Calu3 (cell line): Measurements from ENCODE around the gene GARIN1A. TPM values are rescaled to one million over a fixed set of nuclear protein-coding genes. Genes with fewer than 3 reads are reported as not detected.

Experiments used
- BruUV-seq: library from RNA; stranded (reverse); fragments of 400-500 nt; replicated peaks from 2 replicates; lab custom pipeline; 2021; lab: Mats Ljungman, UMichigan
- CTCF ChIA-PET: fragments of 300-600 bp; sonication (Branson Sonifier 250); formaldehyde crosslinking; loops from one replicate; lab custom pipeline; 2022; ENCODE audit warnings: antibody characterized with exemption; lab: Charles Lee
- DNase-seq: peaks from one replicate; pipeline ENCODE4 v3.0.0; 2022
- H3K27ac Mint-ChIP-seq: one replicate; pipeline ENCODE4 v1.8.0; 2022; ENCODE audit warnings: mixed read lengths; ENCODE audit not compliant: unreplicated experiment
- H3K27me3 Mint-ChIP-seq: one replicate; pipeline ENCODE4 v1.8.0; 2022; ENCODE audit warnings: mixed read lengths; ENCODE audit not compliant: unreplicated experiment
- H3K36me3 Mint-ChIP-seq: one replicate; pipeline ENCODE4 v1.8.0; 2022; ENCODE audit warnings: mild to moderate bottlenecking, moderate library complexity, mixed read lengths; ENCODE audit not compliant: insufficient read depth, unreplicated experiment
- H3K4me1 Mint-ChIP-seq: one replicate; pipeline ENCODE4 v1.8.0; 2022; ENCODE audit warnings: mild to moderate bottlenecking, low read depth, mixed read lengths; ENCODE audit not compliant: unreplicated experiment
- H3K4me3 Mint-ChIP-seq: one replicate; pipeline ENCODE4 v1.8.0; 2022; ENCODE audit warnings: mild to moderate bottlenecking, low read depth, moderate library complexity, mixed read lengths; ENCODE audit not compliant: unreplicated experiment
- H3K9me3 Mint-ChIP-seq: one replicate; pipeline ENCODE4 v1.8.0; 2022; ENCODE audit warnings: low read depth, mixed read lengths; ENCODE audit not compliant: unreplicated experiment
- intact Hi-C: fragments of 100-400 bp; cut with micrococcal nuclease; formaldehyde crosslinking; loops from one replicate; pipeline ENCODE4 v1.10.0; 2022; ENCODE audit not compliant: unreplicated experiment
- total RNA-seq: library from RNA; stranded (reverse); gene quantifications from 2 replicates; pipeline ENCODE4 v1.2.3, GENCODE V29; 2022
- TF ChIP-seq, protein P1 (sequence below): fragments of 200-600 bp; IDR thresholded peaks from one replicate; pipeline ENCODE4 v1.8.0; 2022; ENCODE audit warnings: antibody characterized with exemption; ENCODE audit not compliant: unreplicated experiment

Gene GARIN1A
- total RNA-seq, 1 experiment from 2014 or later = 7.3 TPM

DNA sequence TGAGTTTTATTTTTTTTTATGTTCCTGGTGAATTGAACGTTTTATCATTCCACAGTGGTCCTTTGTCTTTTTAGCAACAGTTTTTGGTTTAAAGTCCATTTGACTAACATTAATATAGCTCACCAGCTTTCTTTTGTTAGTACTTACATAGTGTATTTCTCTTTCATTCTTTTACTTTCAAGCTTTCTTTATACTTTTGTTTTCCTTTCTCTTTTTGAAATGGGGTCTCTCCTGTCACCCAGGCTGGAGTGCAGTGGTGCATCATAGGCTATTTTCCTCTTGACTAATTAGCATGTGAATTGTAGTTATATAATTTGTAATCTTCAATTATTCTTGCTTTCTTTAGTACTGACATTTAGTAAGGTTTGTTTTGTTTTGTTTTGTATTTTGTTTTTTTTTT is 27.8 kb downstream of the GARIN1A start:
- TF ChIP-seq, protein P1, sequence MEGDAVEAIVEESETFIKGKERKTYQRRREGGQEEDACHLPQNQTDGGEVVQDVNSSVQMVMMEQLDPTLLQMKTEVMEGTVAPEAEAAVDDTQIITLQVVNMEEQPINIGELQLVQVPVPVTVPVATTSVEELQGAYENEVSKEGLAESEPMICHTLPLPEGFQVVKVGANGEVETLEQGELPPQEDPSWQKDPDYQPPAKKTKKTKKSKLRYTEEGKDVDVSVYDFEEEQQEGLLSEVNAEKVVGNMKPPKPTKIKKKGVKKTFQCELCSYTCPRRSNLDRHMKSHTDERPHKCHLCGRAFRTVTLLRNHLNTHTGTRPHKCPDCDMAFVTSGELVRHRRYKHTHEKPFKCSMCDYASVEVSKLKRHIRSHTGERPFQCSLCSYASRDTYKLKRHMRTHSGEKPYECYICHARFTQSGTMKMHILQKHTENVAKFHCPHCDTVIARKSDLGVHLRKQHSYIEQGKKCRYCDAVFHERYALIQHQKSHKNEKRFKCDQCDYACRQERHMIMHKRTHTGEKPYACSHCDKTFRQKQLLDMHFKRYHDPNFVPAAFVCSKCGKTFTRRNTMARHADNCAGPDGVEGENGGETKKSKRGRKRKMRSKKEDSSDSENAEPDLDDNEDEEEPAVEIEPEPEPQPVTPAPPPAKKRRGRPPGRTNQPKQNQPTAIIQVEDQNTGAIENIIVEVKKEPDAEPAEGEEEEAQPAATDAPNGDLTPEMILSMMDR = no peak
- no peak overlapping the region for H3K27ac Mint-ChIP-seq
- peaks cover 3% of the 10 kb centered on the region for H3K9me3 Mint-ChIP-seq
- BruUV-seq = no TSS peak
- no peak overlapping the region for H3K4me3 Mint-ChIP-seq
- intact Hi-C loops = no loop called here
- CTCF ChIA-PET = interaction anchor here (0.6 to 1.1 kb wide), 3 partner anchors 18 to 91 kb away, joined by 3 to 5 read pairs (median 3); no protein-coding TSS in a partner anchor
- no peak for DNase-seq
- H3K27me3 Mint-ChIP-seq = peaks cover 21% of the 10 kb centered on the region
- peaks cover 7% of the 10 kb centered on the region for H3K36me3 Mint-ChIP-seq
- H3K4me1 Mint-ChIP-seq = peaks cover 21% of the 10 kb centered on the region

DNA sequence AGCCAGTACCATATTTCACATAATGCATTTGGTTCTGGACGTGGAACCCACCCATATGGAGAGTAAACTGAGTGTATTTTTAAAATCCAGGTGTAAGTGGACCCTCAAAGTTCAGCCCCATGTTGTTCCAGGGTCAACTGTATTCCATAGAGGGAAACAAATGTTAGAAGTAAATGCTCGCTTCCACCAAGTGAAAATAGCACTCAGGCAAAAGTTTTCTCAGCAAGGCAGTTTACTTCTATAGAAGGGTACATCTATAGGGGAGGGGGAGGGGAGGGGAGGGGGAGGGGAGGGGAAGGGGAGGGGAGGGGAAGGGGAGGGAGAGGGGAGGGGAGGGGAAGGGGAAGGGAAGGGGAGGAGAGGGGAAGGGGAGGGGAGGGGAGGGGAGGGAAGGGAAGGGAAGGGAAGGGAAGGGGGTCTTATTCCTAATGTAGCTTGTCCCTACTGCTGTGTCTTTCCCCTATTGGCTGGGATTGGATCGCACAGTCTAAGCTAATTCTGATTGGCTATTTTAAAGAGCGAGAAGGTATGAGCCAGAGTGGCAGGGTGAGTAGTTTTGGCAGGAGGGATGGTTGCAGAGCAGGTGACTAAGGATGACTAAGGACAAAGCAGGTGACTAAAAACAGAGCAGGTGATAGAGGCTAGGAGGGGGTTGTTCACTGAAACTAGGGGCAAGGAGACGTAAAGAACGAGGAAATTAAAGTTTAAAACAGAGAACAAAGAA is 29.1 kb downstream of the GARIN1A start:
- peaks cover 21% of the 10 kb centered on the region for H3K27me3 Mint-ChIP-seq
- peak overlapping the region; percentile 11 for H3K4me3 Mint-ChIP-seq
- intact Hi-C loops = no loop called here
- peaks cover 3% of the 10 kb centered on the region for H3K9me3 Mint-ChIP-seq
- no TSS peak for BruUV-seq
- CTCF ChIA-PET = no interaction called here
- DNase-seq = peak; percentile 49
- H3K36me3 Mint-ChIP-seq = peaks cover 7% of the 10 kb centered on the region
- peak overlapping the region; percentile 83 for H3K27ac Mint-ChIP-seq
- TF ChIP-seq, protein P1 = no peak
- H3K4me1 Mint-ChIP-seq = peaks cover 21% of the 10 kb centered on the region

DNA sequence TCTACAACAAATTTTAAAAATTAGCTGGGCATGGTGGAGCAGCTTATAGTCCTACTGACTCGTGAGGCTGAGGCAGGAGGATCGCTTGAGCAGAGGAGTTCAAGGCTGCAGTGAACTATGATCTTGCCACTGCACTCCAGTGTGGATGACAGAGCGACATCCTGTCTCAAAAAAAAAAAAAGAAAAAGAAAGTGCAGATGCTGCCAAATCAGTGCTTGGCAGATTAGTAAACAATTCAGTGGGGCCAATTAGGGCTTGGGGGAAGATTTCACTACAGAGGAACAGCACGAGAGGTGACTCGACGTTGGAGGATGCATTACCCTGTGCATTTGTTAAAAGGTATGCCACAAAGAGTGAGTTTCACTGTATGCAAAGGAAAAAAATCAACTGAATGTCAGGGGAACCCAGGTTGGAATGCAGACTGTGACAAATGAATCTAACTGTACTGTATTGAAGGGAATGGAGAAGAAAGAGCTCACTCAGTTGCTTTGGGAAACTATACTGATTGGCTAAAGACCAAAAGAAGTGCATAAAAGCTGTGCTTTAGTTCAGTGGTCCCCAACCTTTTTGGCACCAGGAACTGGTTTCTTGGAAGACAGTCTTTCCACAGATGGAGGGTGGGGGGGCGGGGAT is 31.6 kb downstream of the GARIN1A start:
- Mint-ChIP-seq H3K4me1 (peaks cover 14% of the 10 kb centered on the region), H3K27ac (no peak overlapping the region), H3K36me3 (no peaks in the 10 kb centered on the region), H3K27me3 (peaks cover 2% of the 10 kb centered on the region), H3K9me3 (peaks cover 3% of the 10 kb centered on the region), H3K4me3 (no peak overlapping the region)
- no TSS peak for BruUV-seq
- intact Hi-C loops = no loop called here
- CTCF ChIA-PET = no interaction called here
- DNase-seq = no peak
- TF ChIP-seq, protein P1 = no peak

DNA sequence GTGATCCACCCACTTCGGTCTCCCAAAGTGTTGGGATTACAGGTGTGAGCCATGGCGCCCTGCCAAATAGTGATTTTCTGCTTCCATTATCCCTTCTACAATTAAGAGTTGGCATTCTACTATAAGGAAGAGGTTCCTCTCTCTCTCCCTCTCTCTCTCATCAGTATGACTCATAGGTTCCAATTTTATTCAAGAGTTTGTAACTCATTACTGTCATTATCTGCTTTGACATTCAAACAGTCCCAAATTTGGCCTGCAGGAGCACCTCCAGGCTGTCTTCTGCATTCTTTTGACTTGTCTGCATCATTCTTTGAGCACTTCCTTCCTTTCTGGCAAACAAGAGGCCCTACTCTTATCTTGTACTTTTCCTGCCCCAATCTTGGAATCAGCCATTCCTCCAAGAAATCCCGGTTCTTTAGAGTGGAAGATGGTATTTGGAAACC is 33.8 kb downstream of the GARIN1A start:
- Mint-ChIP-seq H3K4me3 (no peak overlapping the region), H3K27me3 (no peaks in the 10 kb centered on the region), H3K36me3 (no peaks in the 10 kb centered on the region), H3K27ac (no peak overlapping the region), H3K9me3 (no peaks in the 10 kb centered on the region), H3K4me1 (peaks cover 14% of the 10 kb centered on the region)
- intact Hi-C loops = no loop called here
- TF ChIP-seq, protein P1 = no peak
- CTCF ChIA-PET = interaction anchor here (0.6 kb wide), 1 partner anchor 17 kb away, joined by 4 read pairs; no protein-coding TSS in a partner anchor
- BruUV-seq = no TSS peak
- DNase-seq = no peak
